Measurements from ENCODE around the gene ADRM1. TPM values are rescaled to one million over a fixed set of nuclear protein-coding genes. Genes with fewer than 3 reads are reported as not detected.

ADRM1 gene
- total RNA-seq, 1 experiment from 2014 or later: 127 TPM

GRCh38 chr20:62267543-62267942 lies 35.3 kb upstream of the ADRM1 start:
- no peak overlapping the region for H3K27ac Mint-ChIP-seq (ENCODE audit: low read depth, unreplicated experiment)
- intact Hi-C loops (cut with micrococcal nuclease): no loop called here
- POLR2A ChIA-PET: interaction anchor here (0.7 kb wide), 1 partner anchor 633 kb away, joined by 3 read pairs; no protein-coding TSS in a partner anchor
- peaks cover 66% of the 10 kb centered on the region for H3K36me3 Mint-ChIP-seq (ENCODE audit: insufficient read depth, unreplicated experiment)
- no TSS peak for BruUV-seq (replicated peaks)
- DNase-seq (ENCODE audit: unreplicated experiment): peak; percentile 4
- no peak overlapping the region for H3K4me3 Mint-ChIP-seq (ENCODE audit: unreplicated experiment)
- TF ChIP-seq CTCF (IDR thresholded peaks at IDR 0.05; ENCODE audit: unreplicated experiment): no peak
- CTCF ChIA-PET: no interaction called here
- H3K9me3 Mint-ChIP-seq (ENCODE audit: unreplicated experiment): no peaks in the 10 kb centered on the region
- H3K4me1 Mint-ChIP-seq (ENCODE audit: insufficient read depth, unreplicated experiment): no peaks in the 10 kb centered on the region
- no peaks in the 10 kb centered on the region for H3K27me3 Mint-ChIP-seq (ENCODE audit: insufficient read depth, unreplicated experiment)

GRCh38 chr20:62268228-62268900 lies 34.4 kb upstream of the ADRM1 start:
- BruUV-seq (replicated peaks): no TSS peak
- H3K27me3 Mint-ChIP-seq (ENCODE audit: insufficient read depth, unreplicated experiment): no peaks in the 10 kb centered on the region
- intact Hi-C loops (cut with micrococcal nuclease): no loop called here
- H3K27ac Mint-ChIP-seq (ENCODE audit: low read depth, unreplicated experiment): no peak overlapping the region
- no peak overlapping the region for H3K4me3 Mint-ChIP-seq (ENCODE audit: unreplicated experiment)
- H3K36me3 Mint-ChIP-seq (ENCODE audit: insufficient read depth, unreplicated experiment): peaks cover 66% of the 10 kb centered on the region
- no peaks in the 10 kb centered on the region for H3K4me1 Mint-ChIP-seq (ENCODE audit: insufficient read depth, unreplicated experiment)
- POLR2A ChIA-PET: interaction anchor here (0.6 kb wide), 2 partner anchors 83 to 87 kb away, joined by 3 to 4 read pairs; no protein-coding TSS in a partner anchor
- TF ChIP-seq CTCF (IDR thresholded peaks at IDR 0.05; ENCODE audit: unreplicated experiment): no peak
- H3K9me3 Mint-ChIP-seq (ENCODE audit: unreplicated experiment): no peaks in the 10 kb centered on the region
- DNase-seq (ENCODE audit: unreplicated experiment): no peak
- CTCF ChIA-PET: no interaction called here

- CTCF ChIA-PET: no interaction called here
- peaks cover 58% of the 10 kb centered on the region for H3K36me3 Mint-ChIP-seq (ENCODE audit: insufficient read depth, unreplicated experiment)
- intact Hi-C loops (cut with micrococcal nuclease): no loop called here
Measured at GRCh38 chr20:62269378-62269777, 33.4 kb upstream of the ADRM1 start.

GRCh38 chr20:62269871-62270270 lies 32.9 kb upstream of the ADRM1 start:
- H3K36me3 Mint-ChIP-seq (ENCODE audit: insufficient read depth, unreplicated experiment): peaks cover 58% of the 10 kb centered on the region
- intact Hi-C loops (cut with micrococcal nuclease): no loop called here
- POLR2A ChIA-PET: no interaction called here

More at GRCh38 chr20:62269378-62269777, 33.4 kb upstream of the ADRM1 start:
- POLR2A ChIA-PET: interaction anchor here (0.7 kb wide), 1 partner anchor 655 kb away, joined by 3 read pairs; no protein-coding TSS in a partner anchor
- Mint-ChIP-seq H3K9me3 (ENCODE audit: unreplicated experiment) (no peaks in the 10 kb centered on the region), H3K27ac (ENCODE audit: low read depth, unreplicated experiment) (no peak overlapping the region), H3K27me3 (ENCODE audit: insufficient read depth, unreplicated experiment) (no peaks in the 10 kb centered on the region), H3K4me1 (ENCODE audit: insufficient read depth, unreplicated experiment) (no peaks in the 10 kb centered on the region), H3K4me3 (ENCODE audit: unreplicated experiment) (no peak overlapping the region)
- TF ChIP-seq CTCF (IDR thresholded peaks at IDR 0.05; ENCODE audit: unreplicated experiment): no peak
- BruUV-seq (replicated peaks): no TSS peak
- no peak for DNase-seq (ENCODE audit: unreplicated experiment)

More at GRCh38 chr20:62269871-62270270, 32.9 kb upstream of the ADRM1 start:
- H3K9me3 Mint-ChIP-seq (ENCODE audit: unreplicated experiment): no peaks in the 10 kb centered on the region
- no peak for DNase-seq (ENCODE audit: unreplicated experiment)
- no peaks in the 10 kb centered on the region for H3K4me1 Mint-ChIP-seq (ENCODE audit: insufficient read depth, unreplicated experiment)
- TF ChIP-seq CTCF (IDR thresholded peaks at IDR 0.05; ENCODE audit: unreplicated experiment): no peak
- H3K4me3 Mint-ChIP-seq (ENCODE audit: unreplicated experiment): no peak overlapping the region
- H3K27me3 Mint-ChIP-seq (ENCODE audit: insufficient read depth, unreplicated experiment): no peaks in the 10 kb centered on the region
- no peak overlapping the region for H3K27ac Mint-ChIP-seq (ENCODE audit: low read depth, unreplicated experiment)
- CTCF ChIA-PET: no interaction called here
- BruUV-seq (replicated peaks): no TSS peak

All from MCF 10A (cell line).